ENCODE measurements around the gene LRIF1.

DNA sequence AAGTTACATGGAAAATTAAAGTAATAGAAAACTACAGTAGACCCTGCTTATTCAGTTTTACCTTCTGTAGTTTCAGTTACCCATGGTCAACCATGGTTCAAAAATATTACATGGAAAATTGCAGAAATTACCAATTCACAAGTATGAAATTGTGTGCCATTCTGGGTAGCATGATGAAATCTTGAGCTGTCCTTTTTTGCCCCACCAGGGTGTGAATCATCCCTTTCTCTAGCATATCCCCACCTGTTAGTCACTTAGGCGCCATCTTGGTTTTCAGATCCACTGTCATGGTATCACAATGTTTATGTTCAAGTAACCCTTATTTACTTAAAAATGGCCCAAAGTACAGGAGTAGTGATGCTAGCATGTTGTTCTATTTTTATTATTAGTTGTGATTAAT, 3.5 kb upstream of the LRIF1 start:
- no peak for TF ChIP-seq BHLHE40 (IDR thresholded peaks at IDR 0.05; ENCODE audit: borderline replicate concordance)
- TF ChIP-seq, protein P1, sequence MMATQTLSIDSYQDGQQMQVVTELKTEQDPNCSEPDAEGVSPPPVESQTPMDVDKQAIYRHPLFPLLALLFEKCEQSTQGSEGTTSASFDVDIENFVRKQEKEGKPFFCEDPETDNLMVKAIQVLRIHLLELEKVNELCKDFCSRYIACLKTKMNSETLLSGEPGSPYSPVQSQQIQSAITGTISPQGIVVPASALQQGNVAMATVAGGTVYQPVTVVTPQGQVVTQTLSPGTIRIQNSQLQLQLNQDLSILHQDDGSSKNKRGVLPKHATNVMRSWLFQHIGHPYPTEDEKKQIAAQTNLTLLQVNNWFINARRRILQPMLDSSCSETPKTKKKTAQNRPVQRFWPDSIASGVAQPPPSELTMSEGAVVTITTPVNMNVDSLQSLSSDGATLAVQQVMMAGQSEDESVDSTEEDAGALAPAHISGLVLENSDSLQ (IDR thresholded peaks at IDR 0.05) = no peak
- TF ChIP-seq NFRKB (IDR thresholded peaks at IDR 0.05) = no peak
- no peak for TF ChIP-seq TARDBP (IDR thresholded peaks at IDR 0.05)
- no peak for TF ChIP-seq FOXM1 (IDR thresholded peaks at IDR 0.05; ENCODE audit: borderline replicate concordance)
- TF ChIP-seq ZNF384 (IDR thresholded peaks at IDR 0.05) = no peak
- TF ChIP-seq L3MBTL2 (conservative IDR thresholded peaks at IDR 0.05) = no peak
- TF ChIP-seq ELF4 (IDR thresholded peaks at IDR 0.05) = no peak
- no peak for TF ChIP-seq SP1 (IDR thresholded peaks at IDR 0.05)
- no peak for TF ChIP-seq ARNT (IDR thresholded peaks at IDR 0.05)
- TF ChIP-seq CTBP1 (IDR thresholded peaks at IDR 0.05; ENCODE audit: borderline replicate concordance) = no peak
- no peak for TF ChIP-seq FOXA1 (IDR thresholded peaks at IDR 0.05)
- TF ChIP-seq FOXK2 (IDR thresholded peaks at IDR 0.05) = no peak
- TF ChIP-seq SUZ12 (IDR thresholded peaks at IDR 0.05) = no peak
